C4-2B (cell line): Measurements from ENCODE around the gene COQ10B.
"Not testable (repeated sequence)": the region's sequence is repeated elsewhere in the genome, so short reads cannot be mapped to it uniquely, and the experiment has no call there.

Experiments used
- CTCF ChIP-seq: fragments of 450-650 bp; conservative IDR thresholded peaks from 2 replicates; pipeline ENCODE4 v1.5.1; 2017; ENCODE audit warnings: mild to moderate bottlenecking
- ZFX ChIP-seq: fragments of 450-650 bp; IDR thresholded peaks from 2 replicates; pipeline ENCODE4 v1.6.1; 2017

- TF ChIP-seq CTCF, ZFX: not testable (repeated sequence)
Measured at GRCh38 chr2:197450935-197451358, 2.4 kb upstream of the COQ10B start.
